HG03135 (cell line): ENCODE results near the gene ZNF431.
"Not testable (repeated sequence)": the region's sequence is repeated elsewhere in the genome, so short reads cannot be mapped to it uniquely, and the experiment has no call there.

Source experiments
- ATAC-seq: cut with Tn5 transposase; IDR thresholded peaks from one replicate; pipeline ENCODE4 v1.9.1; 2021; ENCODE audit warnings: mild to moderate bottlenecking, moderate library complexity; ENCODE audit not compliant: unreplicated experiment

ZNF431 gene

DNA sequence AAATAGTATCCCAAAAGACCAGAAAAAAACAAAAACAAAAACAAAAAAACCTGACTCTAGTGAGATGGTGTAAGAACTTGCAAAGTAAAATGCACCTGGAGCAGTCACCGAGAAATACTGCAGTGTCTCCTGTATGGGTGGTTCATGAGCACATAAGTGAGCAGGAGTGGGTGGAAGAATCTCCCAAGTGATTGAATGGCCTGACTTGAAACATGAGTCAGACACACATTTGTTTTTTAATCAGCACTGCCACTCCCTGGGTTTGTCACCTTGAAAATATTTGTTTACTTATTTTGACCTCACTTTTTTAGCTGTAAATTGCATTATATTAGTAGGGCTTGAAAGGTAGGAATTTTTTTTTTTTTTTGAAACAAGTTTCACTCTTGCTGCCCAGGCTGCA is 2.0 kb downstream of the ZNF431 start:
- no peak for ATAC-seq

DNA sequence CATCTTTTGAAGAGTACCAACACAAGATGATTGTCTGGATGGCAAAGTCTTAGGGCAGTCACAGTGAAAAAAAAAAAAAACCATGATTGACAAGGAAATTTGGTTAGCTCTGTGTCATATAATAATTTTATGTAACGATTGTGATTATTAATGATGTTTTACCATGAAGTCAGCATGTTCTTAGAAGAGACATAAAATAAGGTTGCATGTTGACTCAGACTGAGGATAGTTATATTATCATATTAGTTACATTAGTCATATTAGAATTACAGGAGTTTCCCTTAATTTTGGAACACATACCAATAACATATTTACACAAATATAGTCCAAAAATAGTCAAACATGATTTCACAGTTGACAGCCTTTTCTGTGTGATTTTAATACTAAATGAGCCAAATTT is 5.7 kb downstream of the ZNF431 start:
- ATAC-seq, result no peak

DNA sequence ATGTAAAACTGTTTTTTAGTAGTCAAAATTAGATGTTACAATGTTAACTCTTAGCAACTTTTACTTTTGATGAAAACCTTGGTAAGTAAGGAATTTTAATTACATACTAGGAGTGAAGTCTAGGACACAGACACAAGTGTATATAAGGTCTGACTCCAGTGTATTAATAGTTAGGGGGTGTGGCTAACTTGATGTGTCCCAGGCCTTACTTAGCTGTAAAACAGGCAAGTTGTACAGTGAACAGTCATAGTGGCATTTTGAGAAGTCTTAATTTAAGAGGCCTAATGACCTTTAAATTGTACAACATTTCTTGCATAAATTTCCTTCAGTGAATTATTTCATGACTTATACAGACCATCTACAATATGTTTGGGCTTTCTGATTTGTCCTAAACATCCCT is 6.8 kb downstream of the ZNF431 start:
- ATAC-seq, result no peak

DNA sequence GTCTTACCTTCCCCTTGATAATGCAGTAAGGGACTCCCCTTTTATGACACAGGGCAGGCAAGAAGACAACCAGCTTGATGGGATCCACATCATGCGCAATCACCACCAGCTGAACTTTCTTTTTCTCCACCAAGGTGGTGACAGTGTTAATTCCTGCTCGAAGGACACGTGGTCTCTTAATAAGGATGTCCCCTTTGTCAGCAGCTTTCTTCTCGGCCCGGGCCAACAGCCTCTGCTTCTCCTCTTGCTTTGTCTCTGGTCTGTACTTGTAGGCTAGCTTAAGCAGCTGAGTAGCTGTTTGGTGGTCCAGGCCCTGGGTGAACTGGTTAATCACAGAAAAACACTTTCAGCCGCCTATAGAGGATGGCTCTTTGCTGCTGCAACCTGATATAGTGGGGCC is 8.0 kb downstream of the ZNF431 start:
- ATAC-seq, result no peak

DNA sequence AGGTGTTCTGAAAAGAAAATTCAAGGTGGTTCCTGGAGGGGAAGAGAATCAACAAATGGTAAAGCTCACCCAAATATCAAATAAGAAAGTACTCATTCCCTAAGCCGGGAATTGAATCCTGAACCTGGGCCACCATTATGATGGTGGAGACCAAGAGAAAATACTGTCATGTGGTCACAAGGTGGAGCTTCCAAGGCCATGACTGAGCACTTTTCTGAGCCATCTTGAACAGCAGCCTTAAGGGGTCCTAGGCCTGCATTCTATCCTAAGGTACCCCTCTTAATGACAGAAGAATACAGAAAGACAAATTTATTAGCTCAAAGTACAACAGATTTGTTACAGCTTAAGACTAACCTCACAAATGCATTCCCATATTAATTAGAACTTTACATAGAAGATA is 9.6 kb downstream of the ZNF431 start:
- no peak for ATAC-seq

DNA sequence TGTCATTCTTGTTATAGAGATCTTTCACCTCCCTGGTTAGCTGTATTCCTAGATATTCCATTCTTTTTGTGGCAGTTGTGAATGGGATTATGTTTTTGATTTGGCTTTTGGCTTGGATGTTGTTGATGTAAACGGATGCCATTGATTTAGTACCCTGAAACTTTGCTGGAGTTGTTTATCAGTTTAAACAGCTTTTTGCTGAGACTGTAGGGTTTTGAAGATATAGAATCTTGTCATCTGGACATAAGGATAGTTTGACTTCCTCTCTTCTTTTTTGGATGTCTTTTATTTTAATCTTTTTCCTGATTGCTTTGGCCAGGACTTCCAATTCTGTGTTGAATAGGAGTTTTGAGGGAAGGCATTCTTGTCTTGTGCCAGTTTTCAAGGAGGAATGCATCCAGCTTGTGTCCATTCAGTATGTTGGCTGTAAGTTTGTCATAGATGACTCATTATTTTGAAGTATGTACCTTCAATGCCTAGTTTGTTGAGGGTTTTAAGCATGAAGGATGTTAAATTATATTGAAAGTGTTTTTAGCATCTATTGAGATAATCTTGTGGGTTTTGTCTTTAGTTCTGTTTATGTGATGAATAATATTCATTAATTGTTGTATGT is 16.8 kb downstream of the ZNF431 start:
- no peak for ATAC-seq

DNA sequence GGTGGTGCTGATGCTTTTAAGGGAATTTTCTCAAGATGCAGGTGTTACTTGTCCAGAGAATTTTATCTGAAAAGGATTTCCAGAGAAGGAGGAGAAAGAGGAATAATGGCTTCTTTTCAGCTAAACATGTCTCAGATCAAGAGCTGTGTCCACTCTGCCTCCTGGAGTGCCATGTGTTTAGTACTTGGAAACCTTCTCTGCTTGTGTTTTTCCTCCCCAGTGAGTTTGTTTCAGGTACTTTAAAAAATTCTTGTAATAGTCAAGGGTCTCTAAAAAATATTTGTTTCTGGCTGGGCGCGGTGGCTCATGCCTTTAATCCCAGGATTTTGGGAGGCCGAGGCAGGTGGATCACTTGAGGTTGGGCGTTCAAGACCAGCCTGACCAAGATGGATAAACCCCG is 22.7 kb downstream of the ZNF431 start:
- no peak for ATAC-seq

DNA sequence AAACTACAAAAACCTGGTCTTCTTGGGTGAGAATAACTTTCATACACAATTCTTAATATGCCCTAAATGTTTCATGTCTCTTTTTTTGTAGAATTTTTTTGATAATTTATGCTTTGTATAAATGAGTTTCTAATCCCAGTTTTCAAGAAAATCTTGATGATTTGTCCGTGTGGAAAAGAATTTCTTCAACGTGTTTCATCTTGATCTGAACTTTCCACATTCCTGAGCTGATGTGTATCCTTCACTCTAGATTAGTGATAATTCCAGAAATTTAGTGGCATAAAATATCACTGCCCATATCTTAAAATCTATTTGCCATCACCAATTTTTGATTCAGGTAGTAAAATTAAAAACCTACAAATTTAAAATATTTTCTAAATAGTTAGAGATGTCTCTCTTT is 24.6 kb downstream of the ZNF431 start:
- no peak for ATAC-seq

DNA sequence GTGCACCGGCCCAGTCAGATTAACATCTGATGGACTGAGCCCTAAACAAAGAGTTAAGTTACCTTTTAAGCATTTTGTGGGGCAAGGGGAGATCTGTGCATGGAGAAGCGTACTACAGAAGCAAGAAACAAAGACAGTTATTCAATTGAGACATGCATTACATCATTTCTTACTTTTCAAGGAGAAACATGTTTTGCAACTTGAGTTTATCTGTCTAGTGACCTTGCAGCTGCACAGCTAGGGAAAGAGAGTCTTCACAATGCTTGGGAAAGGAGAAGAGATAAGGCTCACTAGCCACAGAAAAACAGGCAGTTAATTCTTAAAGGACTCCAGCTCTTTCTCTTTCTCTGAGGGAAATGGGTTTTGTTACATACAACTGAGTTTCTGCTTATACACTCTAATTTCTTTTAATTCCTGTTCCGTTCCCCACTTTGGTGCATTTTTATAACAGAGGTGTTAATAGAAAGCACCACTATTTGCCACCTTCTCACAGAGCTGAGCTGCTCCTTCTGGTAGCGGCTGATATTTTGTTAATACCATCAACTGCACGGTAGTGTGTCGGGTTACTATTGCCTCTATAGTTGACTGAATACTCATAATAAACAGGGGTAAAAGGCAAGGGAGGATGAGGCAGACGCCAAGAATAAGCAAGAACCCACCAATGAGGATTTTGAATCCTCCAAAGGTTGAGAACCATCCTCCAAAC is 55.9 kb downstream of the ZNF431 start:
- no peak for ATAC-seq

DNA sequence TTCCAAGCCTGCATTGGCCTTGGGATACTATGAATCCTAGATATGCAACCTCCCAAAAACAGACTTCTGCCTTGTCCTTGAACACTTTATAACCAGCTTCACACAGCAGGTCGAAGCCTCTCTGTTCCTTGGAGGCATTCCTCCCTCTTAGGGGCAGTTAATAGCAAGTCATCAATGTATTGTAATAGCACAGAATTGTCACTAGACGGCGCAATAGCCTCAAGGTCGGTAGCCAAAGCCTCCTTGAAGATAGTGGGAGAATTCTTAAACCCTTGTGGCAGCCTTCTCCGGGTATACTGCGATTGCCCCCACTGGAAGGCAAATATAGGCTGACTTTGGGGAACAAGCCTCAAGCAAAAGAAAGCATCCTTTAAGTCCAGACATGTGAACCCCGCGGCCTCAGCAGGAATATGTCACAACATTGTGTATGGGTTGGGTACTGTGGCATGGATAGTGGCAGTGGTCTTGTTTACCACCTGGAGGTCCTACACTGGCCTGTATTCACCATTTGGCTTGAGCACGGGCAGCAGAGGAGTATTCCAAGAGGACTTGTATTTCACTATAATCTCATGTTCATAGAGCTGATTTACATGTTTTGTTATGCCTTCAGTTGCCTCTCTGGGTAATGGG is 61.1 kb downstream of the ZNF431 start:
- ATAC-seq, result no peak

DNA sequence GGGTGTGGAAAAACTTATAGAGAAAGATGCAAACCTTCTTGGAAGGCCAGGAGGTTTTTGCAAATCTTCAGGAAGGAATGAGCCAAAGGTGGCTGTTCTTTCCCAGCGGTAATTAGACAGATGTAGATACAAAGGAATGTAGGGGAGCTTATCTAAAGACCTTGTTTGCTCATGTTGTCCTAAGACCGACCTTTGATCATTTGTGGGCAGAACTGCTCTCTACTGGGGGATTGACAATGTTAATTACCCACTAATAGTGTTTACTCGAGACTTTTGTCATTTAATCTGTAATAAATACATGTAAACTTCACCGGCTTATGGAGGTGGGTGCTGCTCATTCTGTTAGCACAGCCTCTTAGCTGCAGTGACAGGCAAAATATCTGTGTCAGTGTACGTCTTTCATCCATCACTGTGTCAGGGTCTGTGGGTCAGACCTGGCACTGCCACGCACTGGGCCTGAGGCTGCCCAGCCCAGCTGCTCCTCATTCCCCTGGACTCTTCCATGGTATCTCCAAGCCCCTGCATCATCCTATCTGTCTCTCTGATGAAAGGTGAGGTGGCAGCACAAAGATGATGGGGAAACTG is 68.3 kb downstream of the ZNF431 start:
- ATAC-seq, result no peak

DNA sequence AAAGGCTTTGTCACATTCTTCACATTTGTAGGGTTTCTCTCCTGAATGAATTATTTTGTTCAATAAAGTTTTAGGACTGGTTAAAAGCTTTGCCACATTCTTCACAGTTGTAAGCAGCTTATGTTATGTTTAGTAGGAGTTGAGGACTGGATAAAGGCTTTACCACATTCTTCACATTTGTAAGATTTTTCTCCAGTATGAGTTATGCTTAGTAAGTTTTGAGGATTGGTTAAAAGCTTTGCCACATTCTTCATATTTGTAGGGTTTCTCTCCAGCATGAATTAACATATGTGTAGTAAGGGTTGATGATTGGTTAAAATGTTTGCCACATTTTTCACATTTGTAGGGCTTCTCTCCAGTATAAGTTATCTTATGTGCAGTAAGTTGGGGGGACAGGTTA is 79.9 kb downstream of the ZNF431 start:
- ATAC-seq, result no peak

DNA sequence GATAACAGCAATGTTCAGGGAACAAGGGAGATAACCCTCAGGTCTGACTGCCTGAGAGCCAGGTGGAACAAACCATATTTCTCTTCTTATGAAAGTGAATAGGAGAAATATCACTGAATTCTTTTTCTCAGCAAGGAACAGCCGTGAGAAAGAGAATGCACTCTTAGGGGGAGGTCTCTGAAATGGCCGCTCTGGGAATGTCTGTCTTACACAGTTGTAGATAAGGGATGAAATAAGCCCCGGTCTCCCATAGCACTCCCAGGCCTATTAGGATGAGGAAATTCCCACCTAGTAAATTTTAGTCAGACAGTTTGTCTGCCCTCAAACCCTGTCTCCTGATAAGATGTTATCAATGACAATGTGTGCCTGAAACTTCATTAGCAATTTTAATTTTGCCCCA is 88.1 kb downstream of the ZNF431 start:
- not testable (repeated sequence) for ATAC-seq

DNA sequence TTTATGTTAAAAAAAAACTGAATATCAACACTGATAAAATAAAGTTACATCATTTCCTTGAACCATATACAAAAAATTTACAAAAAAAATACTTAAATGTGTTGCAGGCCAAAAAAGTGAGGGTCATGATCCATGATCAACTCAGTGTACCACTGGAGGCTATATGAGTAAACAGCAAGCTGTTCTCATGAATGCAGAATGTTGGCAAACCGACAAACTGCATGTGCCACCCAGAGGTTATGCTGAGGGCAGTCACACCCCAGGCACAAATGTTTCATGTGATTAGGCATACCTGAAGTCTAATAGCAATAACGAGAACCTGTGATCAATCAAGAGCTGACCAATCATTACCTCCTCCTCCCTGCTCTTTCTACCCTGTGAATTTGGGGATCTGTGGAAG is 91.9 kb downstream of the ZNF431 start:
- ATAC-seq, result no peak

DNA sequence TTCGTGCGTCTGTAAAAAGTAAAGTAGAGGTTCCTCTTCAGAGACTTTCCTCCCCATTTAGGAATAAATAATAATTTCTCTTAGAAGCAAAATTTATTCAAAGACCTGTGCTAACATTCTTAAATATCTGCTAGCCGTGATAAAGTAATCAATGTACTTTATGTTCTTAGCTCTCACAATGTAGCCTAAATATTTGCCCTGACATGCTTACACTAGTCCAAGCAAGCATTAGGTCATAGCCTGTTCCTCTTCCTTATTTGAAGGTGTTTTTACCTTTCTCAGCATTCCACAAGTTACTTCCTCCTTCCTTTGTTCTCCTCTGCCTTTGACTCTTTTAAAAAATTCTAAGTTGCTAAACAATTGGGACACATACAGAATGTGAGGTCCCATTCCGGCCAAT is 94.9 kb downstream of the ZNF431 start:
- ATAC-seq, result not testable (repeated sequence)

DNA sequence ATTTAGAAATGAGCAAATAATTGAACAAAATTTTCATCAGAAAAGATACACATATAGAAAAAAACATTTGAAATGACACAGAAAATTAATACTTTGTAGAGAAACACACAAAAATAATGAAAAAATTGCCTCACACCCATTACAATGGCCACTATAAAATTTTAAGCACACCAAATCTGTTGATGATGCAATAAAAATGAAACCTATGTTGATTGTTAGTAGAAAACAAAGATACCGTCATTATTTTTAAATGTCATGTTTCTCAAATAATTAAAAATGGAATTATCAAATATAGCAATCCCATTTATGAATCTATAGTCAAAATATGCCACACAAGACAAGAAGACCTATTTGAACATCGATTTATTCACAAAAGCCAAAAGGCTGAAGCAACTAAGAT is 96.8 kb downstream of the ZNF431 start:
- no peak for ATAC-seq
